Keratinocyte (primary cell): ENCODE measurements around the gene ATP8A1.

Experiments used
- EZH2 ChIP-seq: IDR thresholded peaks from one replicate; pipeline ENCODE4 v1.6.1; 2012; ENCODE audit warnings: inconsistent platforms, mild to moderate bottlenecking, low read length, moderate library complexity
- TF ChIP-seq, protein P1 (sequence below), 3 experiments: IDR thresholded peaks in 1 of 3; conservative IDR thresholded peaks in 1 of 3; optimal IDR thresholded peaks in 1 of 3; 2 replicates in 2 of 3; 3 replicates in 1 of 3; pipeline versions ENCODE3 to v1.5.1; 2011; ENCODE audit warnings: low read length in 3 of 3, mild to moderate bottlenecking in 3 of 3, moderate library complexity in 2 of 3, control low read depth in 1 of 3, inconsistent platforms in 1 of 3; ENCODE audit not compliant: insufficient read depth in 2 of 3; ENCODE audit errors: extremely low read depth in 1 of 3

GRCh38 chr4:42610941-42611340 lies 46.0 kb downstream of the ATP8A1 start:
- TF ChIP-seq, protein P1, sequence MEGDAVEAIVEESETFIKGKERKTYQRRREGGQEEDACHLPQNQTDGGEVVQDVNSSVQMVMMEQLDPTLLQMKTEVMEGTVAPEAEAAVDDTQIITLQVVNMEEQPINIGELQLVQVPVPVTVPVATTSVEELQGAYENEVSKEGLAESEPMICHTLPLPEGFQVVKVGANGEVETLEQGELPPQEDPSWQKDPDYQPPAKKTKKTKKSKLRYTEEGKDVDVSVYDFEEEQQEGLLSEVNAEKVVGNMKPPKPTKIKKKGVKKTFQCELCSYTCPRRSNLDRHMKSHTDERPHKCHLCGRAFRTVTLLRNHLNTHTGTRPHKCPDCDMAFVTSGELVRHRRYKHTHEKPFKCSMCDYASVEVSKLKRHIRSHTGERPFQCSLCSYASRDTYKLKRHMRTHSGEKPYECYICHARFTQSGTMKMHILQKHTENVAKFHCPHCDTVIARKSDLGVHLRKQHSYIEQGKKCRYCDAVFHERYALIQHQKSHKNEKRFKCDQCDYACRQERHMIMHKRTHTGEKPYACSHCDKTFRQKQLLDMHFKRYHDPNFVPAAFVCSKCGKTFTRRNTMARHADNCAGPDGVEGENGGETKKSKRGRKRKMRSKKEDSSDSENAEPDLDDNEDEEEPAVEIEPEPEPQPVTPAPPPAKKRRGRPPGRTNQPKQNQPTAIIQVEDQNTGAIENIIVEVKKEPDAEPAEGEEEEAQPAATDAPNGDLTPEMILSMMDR (optimal IDR thresholded peaks at IDR 0.05 in 1 of 3, IDR thresholded peaks at IDR 0.05 in 1 of 3, conservative IDR thresholded peaks at IDR 0.05 in 1 of 3; ENCODE audit: extremely low read depth in 1 of 3, insufficient read depth in 2 of 3, low read length in 3 of 3) = no peak
- no peak for TF ChIP-seq EZH2
